Cardiac muscle cell (in vitro differentiated cells and primary cell): ENCODE data around the gene CA4. TPM values are rescaled to one million over a fixed set of nuclear protein-coding genes. Genes with fewer than 3 reads are reported as not detected.
A peak's percentile ranks its signal among the peaks of the same experiment; 100 is the strongest.

Experiments
- DNase-seq, 2 donors: peaks; one replicate each; pipeline versions ENCODE4 v3.0.0 to v3.0.0-alpha.2; 2010 to 2017; ENCODE audit warnings: low read depth in 1 of 2, low spot score in 1 of 2
- H3K27ac ChIP-seq: fragments of 200-600 bp; sonication (generic); 2 replicates; pipeline ENCODE4 v1.5.1; 2016
- H3K27me3 ChIP-seq: fragments of 200-600 bp; sonication (generic); 2 replicates; pipeline ENCODE4 v1.6.0; 2016; ENCODE audit warnings: control low read depth
- H3K36me3 ChIP-seq: fragments of 200-600 bp; sonication (generic); 2 replicates; pipeline ENCODE4 v1.5.1; 2016; ENCODE audit warnings: control low read depth
- H3K4me1 ChIP-seq: fragments of 200-600 bp; sonication (generic); 2 replicates; pipeline ENCODE4 v1.8.1; 2017; ENCODE audit warnings: low read depth, mild to moderate bottlenecking, mixed run types
- H3K4me3 ChIP-seq: fragments of 200-600 bp; sonication (generic); 2 replicates; pipeline ENCODE4 v1.5.1; 2016; ENCODE audit warnings: mild to moderate bottlenecking
- H3K9me3 ChIP-seq: fragments of 200-600 bp; sonication (generic); 2 replicates; pipeline ENCODE4 v1.5.1; 2017; ENCODE audit warnings: low read depth, mild to moderate bottlenecking, control low read depth
- polyA plus RNA-seq: library from polyadenylated mRNA; unstranded; fragments of >200 nt; fragmentation: Nextera tagmentation; extraction: Ambion mirVana; gene quantifications from 2 replicates; pipeline ENCODE4 v1.2.1, GENCODE V29; 2016
- total RNA-seq: library from RNA; depleted of rRNA; stranded (reverse); fragments of >200 nt; gene quantifications from 2 replicates; pipeline ENCODE4 v1.2.3, GENCODE V29; 2016
- TF ChIP-seq, protein P1 (sequence below): IDR thresholded peaks from 2 replicates; pipeline ENCODE4 v1.5.1; 2012; ENCODE audit warnings: low read depth, mild to moderate bottlenecking, low read length

Gene CA4
- total and polyA plus RNA-seq, 2 experiments from 2014 or later: 0.97 to 2.1 TPM

- no peak overlapping the region for H3K27ac ChIP-seq
- H3K27me3 ChIP-seq: peaks cover 89% of the 10 kb centered on the region
- H3K9me3 ChIP-seq: no peaks in the 10 kb centered on the region
- DNase-seq: no peak
- peaks cover 5% of the 10 kb centered on the region for H3K4me1 ChIP-seq
- TF ChIP-seq, protein P1, sequence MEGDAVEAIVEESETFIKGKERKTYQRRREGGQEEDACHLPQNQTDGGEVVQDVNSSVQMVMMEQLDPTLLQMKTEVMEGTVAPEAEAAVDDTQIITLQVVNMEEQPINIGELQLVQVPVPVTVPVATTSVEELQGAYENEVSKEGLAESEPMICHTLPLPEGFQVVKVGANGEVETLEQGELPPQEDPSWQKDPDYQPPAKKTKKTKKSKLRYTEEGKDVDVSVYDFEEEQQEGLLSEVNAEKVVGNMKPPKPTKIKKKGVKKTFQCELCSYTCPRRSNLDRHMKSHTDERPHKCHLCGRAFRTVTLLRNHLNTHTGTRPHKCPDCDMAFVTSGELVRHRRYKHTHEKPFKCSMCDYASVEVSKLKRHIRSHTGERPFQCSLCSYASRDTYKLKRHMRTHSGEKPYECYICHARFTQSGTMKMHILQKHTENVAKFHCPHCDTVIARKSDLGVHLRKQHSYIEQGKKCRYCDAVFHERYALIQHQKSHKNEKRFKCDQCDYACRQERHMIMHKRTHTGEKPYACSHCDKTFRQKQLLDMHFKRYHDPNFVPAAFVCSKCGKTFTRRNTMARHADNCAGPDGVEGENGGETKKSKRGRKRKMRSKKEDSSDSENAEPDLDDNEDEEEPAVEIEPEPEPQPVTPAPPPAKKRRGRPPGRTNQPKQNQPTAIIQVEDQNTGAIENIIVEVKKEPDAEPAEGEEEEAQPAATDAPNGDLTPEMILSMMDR: no peak
- no peak overlapping the region for H3K4me3 ChIP-seq
- no peaks in the 10 kb centered on the region for H3K36me3 ChIP-seq
Measured at GRCh38 chr17:60148373-60148772, 1.4 kb upstream of the CA4 start.

DNA sequence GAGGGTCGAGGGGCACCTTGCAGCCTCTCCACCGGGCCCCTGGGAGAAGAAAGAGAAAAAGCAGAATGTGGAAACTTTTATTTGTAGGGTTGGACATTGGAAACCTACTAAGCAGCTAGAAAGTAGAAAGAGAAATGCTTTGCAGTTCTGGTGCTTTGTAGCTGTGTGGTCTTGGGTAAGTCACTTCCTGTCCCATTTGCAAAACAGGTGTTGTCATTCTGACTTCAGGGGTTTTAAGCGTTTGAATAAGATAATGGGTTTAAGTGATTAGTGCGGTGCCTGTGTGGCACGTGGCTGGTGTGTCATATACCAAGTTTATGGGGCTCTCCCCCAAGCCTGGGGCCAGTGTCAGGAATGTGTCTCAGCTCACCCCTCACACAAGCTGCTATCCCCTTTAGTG, 1.6 kb downstream of the CA4 start:
- H3K9me3 ChIP-seq: no peaks in the 10 kb centered on the region
- no peak for DNase-seq
- H3K27me3 ChIP-seq: peaks cover 75% of the 10 kb centered on the region
- TF ChIP-seq, protein P1: no peak
- no peaks in the 10 kb centered on the region for H3K36me3 ChIP-seq
- H3K4me1 ChIP-seq: peaks cover 5% of the 10 kb centered on the region
- no peak overlapping the region for H3K4me3 ChIP-seq
- no peak overlapping the region for H3K27ac ChIP-seq

DNA sequence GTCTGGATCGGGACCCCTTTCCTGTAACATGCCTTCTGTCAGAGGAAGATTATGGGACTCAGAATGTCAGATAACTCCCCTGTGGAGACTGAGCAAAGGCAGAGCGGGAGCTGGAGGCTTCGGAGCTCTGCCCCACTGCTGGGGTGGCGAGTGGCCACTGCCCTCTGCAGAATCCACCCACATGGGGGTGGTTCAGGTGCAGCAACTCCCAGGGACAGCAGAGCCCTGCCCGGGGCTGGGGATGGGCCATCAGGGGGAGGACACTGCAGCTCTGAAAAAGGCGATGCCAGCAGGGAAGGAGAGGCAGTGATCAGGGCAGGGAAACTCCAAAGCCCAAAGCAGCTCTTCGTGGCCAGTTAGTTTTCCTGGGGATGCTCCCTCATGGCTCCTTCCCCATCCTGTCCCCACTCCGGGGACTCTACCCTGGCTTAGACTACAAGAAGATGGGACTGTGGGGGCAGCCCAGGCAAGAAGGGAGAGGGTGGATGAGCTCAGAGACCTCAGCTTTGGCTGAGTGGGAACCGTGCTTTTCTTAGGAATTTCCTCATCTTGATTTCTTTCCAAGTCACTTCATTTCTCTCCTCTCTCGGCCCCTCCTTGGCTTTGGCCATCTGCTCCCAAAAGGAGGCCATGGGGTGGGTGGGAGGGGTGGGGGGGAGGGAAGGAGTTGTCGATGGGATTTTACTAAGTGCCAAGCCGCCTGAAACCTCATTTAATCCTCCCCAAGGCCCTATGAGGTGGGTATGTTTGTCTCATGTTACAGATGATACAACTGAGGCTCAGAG, 4.0 kb downstream of the CA4 start:
- TF ChIP-seq, protein P1: no peak
- no peak overlapping the region for H3K4me3 ChIP-seq
- H3K4me1 ChIP-seq: peaks cover 5% of the 10 kb centered on the region
- DNase-seq: peak in 1 of 2 donors; percentile 49
- H3K36me3 ChIP-seq: no peaks in the 10 kb centered on the region
- no peak overlapping the region for H3K27ac ChIP-seq
- H3K9me3 ChIP-seq: no peaks in the 10 kb centered on the region
- peaks cover 50% of the 10 kb centered on the region for H3K27me3 ChIP-seq

- peaks cover 40% of the 10 kb centered on the region for H3K27me3 ChIP-seq
- H3K4me3 ChIP-seq: no peak overlapping the region
- H3K4me1 ChIP-seq: peaks cover 13% of the 10 kb centered on the region
- DNase-seq: peak in 1 of 2 donors; percentile 81
- H3K36me3 ChIP-seq: no peaks in the 10 kb centered on the region
- H3K27ac ChIP-seq: no peak overlapping the region
- H3K9me3 ChIP-seq: no peaks in the 10 kb centered on the region
- TF ChIP-seq, protein P1: no peak
Measured at GRCh38 chr17:60154616-60155426, 5.0 kb downstream of the CA4 start.

- TF ChIP-seq, protein P1: no peak
- no peaks in the 10 kb centered on the region for H3K36me3 ChIP-seq
- H3K4me1 ChIP-seq: peaks cover 7% of the 10 kb centered on the region
- H3K9me3 ChIP-seq: no peaks in the 10 kb centered on the region
- no peak overlapping the region for H3K4me3 ChIP-seq
- peaks cover 34% of the 10 kb centered on the region for H3K27me3 ChIP-seq
- H3K27ac ChIP-seq: no peak overlapping the region
- no peak for DNase-seq
Measured at GRCh38 chr17:60155427-60155814, 5.6 kb downstream of the CA4 start.
